ENCODE results near the gene PHEX. TPM values are rescaled to one million over a fixed set of nuclear protein-coding genes. Genes with fewer than 3 reads are reported as not detected.

PHEX gene
- 1 to 10 TPM in 4 of 10 donors, under 1 TPM in 6; 0.56 to 3.9 (median 0.97) TPM for polyA plus RNA-seq (ENCODE audit: insufficient read length in 10 of 10)
- long read RNA-seq, donor 1: 0 reads
- long read RNA-seq, donor 2: 0 reads
- long read RNA-seq, donor 3: 0 reads
- long read RNA-seq, donor 4: 0 reads
- long read RNA-seq, donor 5: 0 reads
- long read RNA-seq, donor 6: 0 reads
- long read RNA-seq, donor 7: 0 reads
- long read RNA-seq, donor 8: 0 reads
- long read RNA-seq, donor 9: 0 reads

DNA sequence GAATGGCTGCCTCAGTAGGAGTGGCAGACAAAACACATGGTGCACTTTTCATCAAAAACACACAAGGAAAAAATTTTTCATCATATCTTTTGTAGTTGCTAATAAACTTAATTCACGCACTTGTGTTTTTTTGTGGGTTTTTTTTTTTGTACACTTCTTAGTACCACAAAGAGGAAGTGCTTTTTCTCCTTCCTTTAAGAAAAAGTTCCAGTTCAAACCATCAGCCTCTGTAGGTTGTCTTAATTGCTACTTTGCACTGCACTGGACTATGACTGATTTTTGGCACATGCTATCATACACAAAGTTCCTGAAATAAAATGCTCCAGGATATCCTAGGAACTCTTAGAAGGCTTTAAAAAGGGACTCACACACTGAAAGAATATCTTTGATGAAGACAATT lies at the start of gene PHEX:
Gene PHEX (plus strand): TSS at position 242 of the 400 bp plus-strand sequence. CDS start 681 bp downstream, outside the sequence.
- DNase-seq: peak in 1 of 3 donors; percentile 17

DNA sequence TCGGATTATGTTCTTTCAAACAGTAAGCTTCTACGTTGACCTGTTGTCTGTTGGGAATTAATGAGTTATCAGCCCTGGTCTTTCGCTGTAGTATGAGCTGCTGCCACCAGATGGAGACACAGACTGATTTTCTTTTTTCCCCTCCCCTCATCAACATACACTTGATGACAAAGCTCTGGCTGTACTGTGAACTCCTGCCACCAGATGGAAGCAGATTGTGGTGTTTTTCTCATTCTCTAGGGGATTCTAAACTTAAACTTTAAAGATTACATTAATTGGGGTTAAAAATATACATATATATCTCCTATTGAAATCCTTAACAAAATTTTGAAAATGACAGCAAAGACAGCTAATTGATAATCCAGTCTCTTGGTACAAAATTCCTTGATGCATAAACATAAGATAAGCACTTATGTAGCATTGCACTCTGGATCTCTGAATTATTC lies 46.8 kb upstream of the PHEX start:
- DNase-seq: peak; percentile 64 to 80 (median 80)

DNA sequence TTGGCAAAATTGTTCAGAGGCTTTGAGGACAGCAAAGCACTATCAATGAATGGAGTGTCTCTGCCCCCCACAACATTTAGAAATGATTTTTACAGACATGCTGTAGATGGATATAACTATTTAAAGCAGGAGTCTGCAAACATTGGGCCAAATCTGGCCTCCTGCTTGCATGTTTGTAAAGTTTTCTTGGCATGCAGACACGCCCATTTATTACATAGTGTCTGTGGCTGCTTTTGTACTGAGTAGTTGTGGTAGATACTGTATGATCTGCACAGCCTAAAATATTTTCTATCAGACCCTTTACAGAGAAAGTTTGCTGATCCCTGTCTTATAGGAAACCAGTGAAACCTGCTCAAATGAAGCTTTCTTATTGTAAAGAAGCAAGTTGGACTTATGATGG lies 45.5 kb upstream of the PHEX start:
- no peak for DNase-seq

DNA sequence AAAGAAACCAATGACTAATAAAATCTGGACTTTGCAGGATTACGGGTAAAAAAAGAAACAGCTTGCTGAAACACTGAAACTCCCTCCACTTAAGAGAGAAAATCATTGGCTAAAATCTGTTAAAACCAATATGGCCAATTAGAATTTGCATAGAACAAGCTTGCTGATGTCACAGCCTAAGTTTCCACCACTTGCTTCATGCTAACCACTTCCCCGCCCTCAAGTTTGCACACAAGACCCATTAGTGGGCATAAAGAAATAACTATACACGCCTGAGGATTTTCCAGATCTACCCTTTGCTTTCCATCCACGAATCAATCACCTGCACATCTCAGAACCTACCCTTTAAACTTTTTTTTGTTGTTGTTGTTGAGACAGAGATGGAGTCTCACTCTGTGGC lies 42.7 kb upstream of the PHEX start:
- no peak for DNase-seq

DNA sequence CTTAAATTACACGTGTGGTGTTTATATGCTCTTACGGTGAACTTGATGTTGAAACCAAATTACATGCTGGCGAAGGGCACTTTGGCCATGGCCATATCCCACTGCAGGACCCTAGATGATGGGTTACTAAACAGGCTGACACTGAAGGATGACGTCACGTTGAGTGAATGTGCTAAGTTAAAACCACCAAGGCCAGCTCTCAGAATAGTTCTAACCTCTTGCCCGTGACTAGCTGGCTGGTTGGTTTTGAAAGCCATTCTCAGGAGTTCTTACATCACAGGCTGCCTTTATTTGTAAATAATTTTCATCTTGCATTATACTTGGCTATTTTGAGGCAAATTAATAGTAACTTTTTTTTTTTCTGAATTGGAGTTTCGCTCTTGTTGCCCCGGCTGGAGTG lies 41.3 kb upstream of the PHEX start:
- DNase-seq: no peak

DNA sequence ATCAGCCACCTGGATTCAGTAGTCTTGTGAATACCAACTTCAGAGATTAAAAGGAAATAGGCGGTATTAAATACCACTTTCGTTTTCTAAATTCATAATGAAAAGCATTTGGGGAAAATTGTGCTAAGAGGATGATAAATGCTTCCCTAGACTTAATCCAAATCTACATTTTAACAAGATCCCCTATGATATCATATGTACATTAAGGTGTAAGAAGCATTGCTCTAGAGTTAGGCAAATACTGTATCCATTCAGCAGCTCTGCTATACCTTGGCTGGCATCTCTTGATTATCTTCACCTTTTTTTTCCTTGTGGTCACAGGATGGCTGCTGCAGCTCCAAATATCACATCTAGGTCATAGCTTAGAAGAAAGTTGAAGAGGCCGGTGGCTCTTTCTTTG lies 40.6 kb upstream of the PHEX start:
- no peak for DNase-seq

DNA sequence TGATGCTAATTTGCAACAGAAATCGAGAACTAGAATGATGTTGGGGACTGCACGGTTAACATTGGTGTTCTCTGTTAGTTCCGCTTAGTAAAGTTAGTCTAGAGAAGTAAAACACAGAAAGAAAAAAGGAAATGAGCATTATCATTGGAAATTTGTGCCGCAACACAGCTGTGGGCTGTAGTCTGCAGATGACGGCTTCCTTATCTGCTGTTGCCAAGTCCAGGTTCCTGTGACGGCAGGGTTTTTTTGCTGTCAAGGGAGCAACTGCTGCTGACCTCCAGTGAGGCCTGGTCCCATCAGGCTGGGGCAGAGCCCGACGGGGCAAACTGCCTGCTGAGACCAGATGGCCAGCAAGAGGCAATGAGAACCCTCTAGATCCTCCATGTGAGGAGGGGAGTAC lies 38.9 kb upstream of the PHEX start:
- peak in 1 of 3 donors; percentile 26 for DNase-seq

DNA sequence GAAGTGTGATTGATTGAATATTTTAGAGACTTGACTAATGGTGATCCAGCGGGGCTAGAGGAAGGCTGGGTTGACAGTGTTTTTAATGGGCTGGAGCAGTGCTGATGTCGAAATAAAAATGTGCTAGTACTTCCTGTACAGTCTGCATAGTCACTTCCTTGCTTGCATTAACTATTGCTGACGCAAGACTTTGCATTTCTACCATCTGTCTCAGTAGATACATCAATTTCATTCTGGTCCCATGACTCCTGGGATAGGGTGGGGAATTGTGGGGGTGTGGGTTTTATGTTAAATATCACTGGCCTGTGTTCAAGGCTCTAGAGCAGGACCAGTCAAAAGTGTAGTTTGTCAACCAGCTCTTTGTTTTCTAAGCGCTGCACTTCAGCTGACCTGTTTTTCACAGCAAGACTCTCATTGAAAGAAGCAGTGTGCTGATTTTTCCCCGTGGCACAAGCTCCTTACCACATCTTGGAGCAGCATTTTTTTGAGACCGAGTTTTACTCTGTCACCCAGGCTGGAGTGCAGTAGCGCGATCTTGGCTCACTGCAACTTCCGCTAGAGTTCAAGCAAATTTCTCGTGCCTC lies 35.2 kb upstream of the PHEX start:
- DNase-seq: peak in 2 of 3 donors; percentile 11 to 14

DNA sequence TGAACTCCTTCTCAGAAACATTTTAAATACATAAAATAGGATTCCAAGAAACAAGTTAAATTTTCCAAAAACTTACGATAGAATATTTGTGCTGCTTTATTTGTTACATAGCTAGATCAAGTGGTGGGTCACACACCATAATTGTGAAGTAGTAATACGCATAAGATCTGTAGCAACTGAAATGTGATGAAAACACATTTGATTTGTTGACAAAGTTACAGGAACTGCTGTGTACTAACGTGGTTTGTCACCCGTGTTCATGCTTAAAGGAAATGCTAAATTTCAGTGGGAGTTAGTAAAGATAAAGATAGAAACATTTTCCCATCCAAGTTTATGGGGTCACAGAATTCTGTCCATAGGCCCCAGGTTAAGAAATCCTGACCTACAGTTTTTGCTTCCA lies 34.1 kb upstream of the PHEX start:
- DNase-seq: no peak

DNA sequence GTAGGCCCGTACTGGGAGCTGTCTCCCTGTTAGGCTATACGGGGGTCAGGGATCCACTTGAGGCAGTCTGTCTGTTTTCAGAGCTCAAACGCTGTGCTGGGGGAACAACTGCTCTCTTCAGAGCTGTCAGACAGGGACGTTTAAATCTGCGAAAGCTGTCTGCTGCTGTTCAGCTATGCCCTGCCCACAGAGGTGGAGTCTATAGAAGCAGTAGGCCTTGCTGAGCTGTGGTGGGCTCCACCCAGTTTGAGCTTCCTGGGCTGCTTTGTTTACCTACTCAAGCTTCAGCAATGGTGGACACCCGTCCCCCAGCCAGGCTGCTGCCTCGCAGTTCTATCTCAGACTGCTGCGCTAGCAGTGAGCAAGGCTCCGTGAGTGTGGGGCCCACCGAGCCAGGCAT lies 27.3 kb upstream of the PHEX start:
- DNase-seq: no peak

DNA sequence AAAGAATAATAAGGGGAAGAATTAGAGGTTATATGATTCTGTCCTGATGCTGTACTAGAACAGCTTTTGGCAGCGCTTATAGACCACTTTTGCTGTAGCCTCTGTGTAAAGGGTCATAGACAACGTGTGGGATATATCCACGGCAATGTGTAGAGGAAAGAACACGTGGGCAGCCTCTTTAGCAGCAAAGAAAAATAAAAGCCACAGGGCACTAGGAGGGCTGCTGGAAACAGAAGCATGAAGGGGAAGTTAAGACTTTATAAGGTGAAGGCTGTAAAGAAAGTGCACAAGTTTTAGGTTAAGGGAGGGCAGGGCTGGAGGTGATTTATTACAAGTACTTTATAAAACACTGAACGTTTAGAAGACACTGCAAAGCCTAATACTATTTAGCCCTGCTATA lies 20.1 kb upstream of the PHEX start:
- no peak for DNase-seq

DNA sequence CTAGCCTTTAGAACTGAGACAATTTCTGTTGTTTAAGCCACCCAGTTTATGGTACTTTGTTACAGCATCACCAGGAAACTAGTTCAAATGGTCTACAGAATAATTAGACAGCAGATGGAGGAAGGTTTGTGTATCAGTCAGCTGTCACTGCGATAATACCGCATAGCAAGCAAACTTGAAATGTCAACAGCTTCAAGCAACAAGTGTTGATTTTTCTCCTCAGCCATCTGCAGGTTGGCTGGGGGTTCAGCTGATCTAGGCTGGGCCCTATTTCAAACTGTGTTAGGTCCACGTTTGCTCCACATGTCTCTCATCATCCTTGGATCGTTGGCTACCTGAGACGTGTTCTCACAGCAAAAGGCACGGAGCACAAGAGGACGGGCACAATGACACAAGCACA lies 19.2 kb upstream of the PHEX start:
- DNase-seq: no peak

DNA sequence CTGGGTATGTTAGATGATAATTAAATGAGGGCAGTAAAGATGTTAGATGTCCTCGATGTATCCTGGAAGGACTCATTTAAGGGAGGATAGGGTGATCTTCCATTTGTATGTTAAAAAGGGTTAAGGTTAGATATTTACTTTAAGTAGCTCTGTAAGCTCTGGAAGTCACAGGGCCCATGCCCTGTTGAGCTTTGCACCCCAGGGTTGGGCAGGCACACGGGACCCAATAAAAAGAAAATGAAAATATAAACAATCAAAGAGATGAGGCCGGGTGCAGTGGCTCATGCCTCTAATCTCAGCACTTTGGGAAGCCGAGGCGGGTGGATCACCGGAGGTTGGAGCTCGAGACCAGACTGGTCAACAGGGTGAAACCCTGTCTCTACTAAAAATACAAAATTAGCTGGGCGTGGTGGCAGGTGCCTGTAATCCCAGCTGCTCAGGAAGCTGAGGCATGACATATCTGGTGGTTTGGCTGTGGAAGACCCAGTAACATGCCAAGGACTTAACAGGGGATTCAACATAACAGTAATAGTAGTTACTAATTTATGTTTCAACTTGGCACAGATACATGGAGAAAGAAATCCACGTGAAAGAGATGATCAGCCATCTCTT lies 16.9 kb upstream of the PHEX start:
- DNase-seq: no peak

DNA sequence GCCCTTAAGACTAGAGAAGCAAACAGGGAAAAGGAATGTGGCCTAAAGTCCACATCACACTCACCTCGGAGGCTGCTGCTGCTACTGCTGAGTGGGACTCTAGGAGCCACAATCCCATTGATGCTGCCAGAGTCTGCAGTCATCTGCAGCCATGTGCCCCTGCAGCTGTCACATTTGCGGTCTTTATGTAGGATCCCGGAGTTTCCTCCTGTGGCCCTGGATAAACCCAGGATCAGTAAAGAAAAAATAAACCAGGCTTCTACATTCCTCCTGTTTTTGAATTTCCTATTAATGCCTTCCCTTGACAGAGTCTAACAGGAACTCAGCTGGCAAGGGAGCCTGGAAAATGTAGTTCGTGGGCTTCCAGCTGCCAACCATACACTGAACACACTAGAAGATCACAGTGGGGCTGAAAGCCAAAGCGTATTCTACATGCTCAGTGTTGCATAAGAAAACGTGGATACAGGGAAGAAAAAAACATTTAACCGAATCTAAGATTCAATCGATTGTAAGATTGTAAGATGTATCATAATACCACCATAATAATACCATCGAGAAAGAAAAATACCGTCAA lies 10.3 kb upstream of the PHEX start:
- DNase-seq: peak in 2 of 3 donors; percentile 36 to 45

DNA sequence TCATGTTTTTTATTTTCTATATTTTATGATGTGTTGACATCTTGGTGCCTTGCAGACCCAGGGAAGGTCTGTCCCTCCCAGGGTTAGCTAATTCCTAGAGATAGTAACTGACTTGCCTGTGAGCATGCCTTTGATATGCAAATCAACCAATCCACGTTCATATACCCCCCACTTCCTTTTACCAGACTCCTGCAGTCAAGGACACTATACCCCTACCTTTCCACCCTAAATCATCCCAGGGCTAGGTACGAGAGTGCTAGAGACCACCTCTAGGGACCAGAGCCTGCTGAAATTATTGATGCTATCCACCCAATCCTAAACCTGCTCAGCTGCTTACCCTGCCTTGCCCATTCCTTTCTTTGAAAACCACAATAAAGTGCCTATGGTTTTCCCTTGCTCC lies 7.5 kb upstream of the PHEX start:
- no peak for DNase-seq

DNA sequence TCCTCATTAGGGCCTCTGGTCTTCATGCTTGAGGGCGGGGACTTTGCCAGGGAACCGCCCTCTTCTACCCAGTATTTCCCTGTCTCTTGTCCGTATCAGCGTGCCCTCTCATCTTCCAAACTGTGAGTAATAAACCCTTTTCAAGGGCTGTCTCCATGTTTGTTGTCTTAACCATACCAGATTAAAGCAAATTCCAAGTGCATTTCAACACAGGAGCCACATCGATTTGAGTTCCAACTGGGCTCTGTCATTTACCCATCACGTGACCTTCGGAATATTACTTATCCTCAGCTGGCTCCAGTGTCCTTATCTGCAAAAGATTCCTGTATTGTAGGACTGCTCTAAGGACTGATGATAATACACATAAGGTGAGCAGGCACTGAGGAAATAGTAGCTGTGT lies 6.4 kb upstream of the PHEX start:
- no peak for DNase-seq

DNA sequence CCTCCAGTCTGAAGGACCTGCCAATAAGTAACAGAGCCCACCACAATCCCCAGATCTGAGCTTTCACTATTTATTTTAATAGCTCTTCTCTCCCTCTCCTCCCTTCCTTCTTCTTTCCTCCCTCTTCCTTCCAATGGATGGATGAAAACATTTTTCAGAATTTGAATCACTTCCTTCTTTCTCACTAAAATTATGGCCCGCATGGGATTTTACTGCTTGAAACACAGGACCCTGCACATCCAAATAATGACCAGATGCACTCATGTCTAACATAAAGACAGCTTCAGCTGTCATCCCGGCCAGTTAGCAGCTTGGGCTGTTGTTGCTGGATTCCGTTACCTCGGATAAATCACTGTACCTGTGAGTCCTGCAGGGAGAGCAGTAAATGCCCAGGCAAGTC lies 5.4 kb upstream of the PHEX start:
- peak in 1 of 3 donors; percentile 38 for DNase-seq

DNA sequence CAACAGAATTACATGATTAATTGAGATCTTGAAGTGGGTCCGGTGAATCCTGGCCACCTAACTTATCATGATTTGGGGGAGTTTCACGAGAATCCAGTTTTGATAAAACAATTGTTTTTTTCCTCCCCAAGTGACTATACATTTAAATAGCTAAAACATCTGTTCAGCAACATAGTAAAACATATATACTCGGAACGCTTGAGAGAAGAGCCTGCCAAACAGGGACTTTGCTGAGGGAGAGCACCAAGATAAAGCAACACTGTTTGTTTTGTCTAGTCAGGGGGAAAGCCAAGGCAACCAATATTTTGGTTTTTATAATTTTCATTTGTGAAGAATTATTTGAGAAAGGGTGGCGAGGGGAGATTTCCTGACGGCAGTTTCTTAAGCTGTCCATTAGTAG lies 381 bp downstream of the PHEX start:
- peak in 1 of 3 donors; percentile 34 for DNase-seq

DNA sequence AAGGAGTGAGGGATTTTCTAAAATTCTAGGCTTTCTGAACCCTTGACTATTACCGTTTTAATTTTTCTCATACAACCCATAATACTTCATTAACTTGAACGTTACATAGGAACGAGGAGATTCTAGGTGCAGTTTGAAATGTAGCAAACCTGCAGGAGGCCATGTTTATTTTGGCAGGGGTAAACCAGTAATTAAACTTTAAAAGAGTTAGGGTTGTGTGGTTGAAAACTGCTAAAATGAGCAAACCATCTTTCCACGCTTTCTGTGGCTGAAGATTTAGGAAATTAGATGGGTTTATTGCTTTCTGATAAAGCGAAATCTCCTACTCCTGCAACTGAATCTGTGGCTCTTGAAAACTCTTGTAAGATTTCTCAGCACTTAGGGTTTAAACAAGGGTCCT lies 1.7 kb downstream of the PHEX start:
- no peak for DNase-seq

DNA sequence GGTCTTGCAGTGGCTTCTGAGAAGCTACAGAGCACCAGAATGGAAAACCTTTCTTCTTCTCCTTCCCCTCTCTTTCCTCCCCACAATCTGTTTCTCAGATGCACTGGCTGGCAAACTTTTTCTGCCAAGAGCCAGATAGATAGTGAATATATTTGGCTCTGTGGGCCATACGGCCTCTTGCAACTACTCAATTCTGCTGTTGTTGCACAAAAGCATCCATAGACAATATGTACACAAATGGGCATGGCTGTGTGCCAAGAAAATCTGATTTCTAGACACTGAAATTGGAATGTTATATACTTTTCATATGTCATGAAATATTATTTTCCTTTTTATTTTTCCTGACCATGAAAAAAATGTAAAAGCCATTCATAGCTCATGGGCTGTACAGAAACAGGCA lies 3.1 kb downstream of the PHEX start:
- DNase-seq: no peak

DNA sequence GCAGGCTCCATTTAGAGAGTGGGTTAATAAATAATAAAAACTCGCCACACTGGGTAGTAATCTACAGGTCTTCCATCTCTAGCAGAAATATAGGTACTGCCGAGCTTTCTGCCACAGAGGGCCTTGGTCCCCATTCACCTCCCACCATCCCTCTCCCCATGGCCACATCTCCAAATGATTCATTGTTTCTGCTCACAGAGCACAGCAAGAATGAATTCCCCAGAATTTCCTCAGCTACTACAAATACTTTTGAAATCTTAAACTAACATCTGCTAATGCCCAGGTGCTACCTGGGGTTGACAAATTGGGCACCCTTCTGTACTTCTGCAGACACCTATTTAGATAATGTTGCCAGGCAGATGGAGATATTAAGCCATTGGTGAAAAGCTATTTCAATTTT lies 5.1 kb downstream of the PHEX start:
- DNase-seq: no peak

DNA sequence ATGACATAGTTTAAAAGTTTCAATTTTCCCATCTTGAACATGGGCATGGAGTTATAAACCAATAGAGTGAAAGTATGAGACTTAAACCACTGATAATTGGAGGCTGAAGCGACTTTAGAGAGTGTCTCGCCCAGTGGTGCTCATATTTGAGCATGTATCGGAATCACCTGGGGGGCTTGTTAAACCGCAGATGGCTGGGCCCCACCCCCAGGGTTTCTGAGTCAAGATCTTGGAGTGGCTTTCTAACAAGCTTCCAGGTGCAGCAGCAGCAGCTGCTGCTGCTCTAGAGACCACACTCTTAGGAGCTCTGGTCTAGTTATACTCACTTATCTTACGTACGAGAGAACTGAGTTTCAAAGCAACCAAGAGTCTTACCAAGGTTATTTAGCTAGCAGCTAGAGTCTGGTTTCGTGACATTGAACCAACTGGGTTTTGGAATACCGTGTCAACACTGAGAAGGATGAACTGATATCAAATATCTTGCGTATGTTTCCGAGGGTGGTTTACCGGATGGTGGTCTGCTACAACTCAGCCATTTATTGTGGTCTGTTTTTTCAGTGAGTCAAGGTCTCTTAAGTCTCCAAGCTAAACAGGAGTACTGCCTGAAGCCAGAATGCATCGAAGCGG lies 5.9 kb downstream of the PHEX start:
- DNase-seq: no peak

DNA sequence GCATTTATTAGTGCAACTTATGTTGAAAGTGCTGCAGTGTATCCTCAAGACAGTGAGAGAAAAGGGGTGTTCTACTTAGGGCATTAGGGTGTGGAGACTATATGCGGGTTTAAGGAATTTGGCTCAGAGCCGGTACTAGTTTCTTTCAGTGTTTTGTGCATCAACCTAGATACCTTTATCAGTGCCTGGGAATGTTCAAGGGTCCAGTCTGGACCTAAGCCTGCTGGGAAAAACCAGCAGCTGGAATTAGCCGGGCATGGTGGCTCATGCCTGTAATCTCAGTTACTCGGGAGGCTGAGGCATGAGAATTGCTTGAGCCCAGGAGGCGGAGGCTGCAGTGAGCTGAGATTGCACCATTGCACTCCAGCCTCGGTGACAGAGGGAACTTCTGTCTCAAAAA lies 7.4 kb downstream of the PHEX start:
- no peak for DNase-seq

Data from muscle of back (tissue), 13 donors.